HG03469 (cell line): ENCODE measurements around the gene BBLN.

Source experiments
- ATAC-seq: cut with Tn5 transposase; IDR thresholded peaks from one replicate; pipeline ENCODE4 v1.9.1; 2021; ENCODE audit warnings: mild to moderate bottlenecking, moderate library complexity, moderate number of reproducible peaks; ENCODE audit not compliant: unreplicated experiment

The BBLN gene

GRCh38 chr9:128144239-128145181 is 15.6 kb upstream of the BBLN start:
- ATAC-seq = no peak

GRCh38 chr9:128145536-128145935 is 14.5 kb upstream of the BBLN start:
- ATAC-seq = no peak

- ATAC-seq = no peak
These were observed 14.1 kb upstream of the BBLN start for GRCh38 chr9:128145951-128146351.

- ATAC-seq = no peak
These were observed 13.4 kb upstream of the BBLN start for GRCh38 chr9:128146591-128147120.

DNA sequence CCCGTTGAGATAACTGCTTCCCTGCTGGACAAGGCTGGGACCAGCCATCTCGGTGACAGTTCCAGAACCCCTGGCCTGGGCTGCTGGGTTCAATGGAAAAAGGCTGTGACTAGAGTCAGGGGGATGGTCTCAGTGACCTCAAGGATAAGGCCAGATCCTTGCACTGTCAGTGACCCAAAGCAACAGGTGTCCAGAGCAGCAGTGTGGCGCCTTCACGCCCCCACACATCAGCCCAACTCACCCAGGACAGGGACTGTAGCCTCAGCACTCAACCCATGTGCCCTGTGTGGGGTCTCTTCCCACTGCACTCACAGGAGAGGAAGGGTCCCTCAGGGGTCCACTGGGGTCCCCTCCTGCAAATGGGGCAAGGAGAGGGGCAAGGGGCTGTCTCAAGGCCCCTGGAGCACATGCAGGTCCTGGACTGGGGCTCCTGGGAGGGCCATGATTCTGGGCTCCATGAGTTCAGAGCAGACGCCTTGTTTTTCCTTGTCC is 11.5 kb upstream of the BBLN start:
- ATAC-seq = no peak

DNA sequence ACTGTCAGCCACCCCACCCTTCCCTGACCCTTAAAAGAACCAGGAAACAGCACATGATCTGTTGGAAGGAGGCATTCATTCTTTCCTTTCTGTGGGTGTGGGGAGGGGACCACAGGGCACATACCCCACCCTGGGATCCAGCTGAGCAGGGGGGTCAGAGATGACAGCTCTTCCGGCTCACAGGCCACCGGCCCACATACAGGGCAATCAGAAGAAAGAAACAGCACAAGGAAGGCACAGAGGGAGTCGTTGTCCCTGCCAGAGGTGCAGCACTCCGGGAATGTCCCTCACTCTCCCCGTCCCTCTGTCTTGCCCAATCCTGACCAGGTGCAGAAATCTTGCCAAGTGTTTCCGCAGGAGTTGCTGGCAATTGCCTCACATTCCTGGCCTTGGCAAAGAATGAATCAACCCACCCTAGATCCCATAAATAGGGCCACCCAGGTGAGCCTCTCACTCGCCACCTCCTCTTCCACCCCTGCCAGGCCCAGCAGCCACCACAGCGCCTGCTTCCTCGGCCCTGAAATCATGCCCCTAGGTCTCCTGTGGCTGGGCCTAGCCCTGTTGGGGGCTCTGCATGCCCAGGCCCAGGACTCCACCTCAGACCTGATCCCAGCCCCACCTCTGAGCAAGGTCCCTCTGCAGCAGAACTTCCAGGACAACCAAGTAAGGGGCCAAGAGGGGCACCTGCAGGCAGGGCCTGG is 10.9 kb upstream of the BBLN start, which contains the start of gene LCN2:
TSS of gene LCN2 (plus strand) at position 453 of the 701 bp plus-strand sequence. CDS start at position 526, 73 bp downstream.
- no peak for ATAC-seq

- ATAC-seq = no peak
These were observed 10.0 kb upstream of the BBLN start for GRCh38 chr9:128149951-128150593.

DNA sequence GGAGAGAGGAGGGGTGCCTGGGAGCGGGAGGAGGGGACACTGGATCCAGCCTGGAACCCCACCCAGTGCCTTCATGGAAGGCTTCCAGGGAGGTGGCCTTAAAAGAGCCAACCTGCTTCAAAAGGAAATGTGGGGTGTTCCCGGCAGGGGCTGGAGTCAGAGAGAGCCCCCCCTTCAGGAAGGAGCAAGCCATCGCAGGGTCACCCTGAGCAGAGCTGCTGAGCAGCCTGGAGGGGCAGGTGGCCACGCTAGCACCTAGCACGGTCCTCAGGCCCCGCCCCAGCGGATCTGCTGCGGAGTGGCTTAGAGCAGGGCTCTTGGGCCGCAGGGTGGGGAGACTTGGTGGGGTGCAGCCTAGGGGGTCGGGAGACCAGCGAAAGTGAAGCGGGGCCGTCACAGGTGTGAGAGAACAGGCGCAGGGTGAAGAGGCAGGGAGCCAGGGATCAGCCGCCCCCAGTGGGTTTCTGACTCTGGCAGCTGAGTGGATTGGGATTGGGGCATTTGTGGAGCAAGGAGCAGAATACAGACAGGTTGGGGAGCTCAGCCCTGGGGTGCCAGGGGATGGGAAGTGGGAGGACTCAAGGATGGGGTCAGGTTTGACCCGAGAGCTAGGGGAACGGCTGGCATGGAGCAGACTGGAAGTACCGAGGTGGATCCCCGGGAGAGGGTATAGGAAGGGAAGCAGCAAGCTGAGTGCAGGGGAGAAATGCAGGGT is 9.3 kb upstream of the BBLN start:
- ATAC-seq = no peak

GRCh38 chr9:128151309-128152132 is 8.5 kb upstream of the BBLN start:
- no peak for ATAC-seq

- no peak for ATAC-seq
These were observed 7.7 kb upstream of the BBLN start for GRCh38 chr9:128152133-128153059.

DNA sequence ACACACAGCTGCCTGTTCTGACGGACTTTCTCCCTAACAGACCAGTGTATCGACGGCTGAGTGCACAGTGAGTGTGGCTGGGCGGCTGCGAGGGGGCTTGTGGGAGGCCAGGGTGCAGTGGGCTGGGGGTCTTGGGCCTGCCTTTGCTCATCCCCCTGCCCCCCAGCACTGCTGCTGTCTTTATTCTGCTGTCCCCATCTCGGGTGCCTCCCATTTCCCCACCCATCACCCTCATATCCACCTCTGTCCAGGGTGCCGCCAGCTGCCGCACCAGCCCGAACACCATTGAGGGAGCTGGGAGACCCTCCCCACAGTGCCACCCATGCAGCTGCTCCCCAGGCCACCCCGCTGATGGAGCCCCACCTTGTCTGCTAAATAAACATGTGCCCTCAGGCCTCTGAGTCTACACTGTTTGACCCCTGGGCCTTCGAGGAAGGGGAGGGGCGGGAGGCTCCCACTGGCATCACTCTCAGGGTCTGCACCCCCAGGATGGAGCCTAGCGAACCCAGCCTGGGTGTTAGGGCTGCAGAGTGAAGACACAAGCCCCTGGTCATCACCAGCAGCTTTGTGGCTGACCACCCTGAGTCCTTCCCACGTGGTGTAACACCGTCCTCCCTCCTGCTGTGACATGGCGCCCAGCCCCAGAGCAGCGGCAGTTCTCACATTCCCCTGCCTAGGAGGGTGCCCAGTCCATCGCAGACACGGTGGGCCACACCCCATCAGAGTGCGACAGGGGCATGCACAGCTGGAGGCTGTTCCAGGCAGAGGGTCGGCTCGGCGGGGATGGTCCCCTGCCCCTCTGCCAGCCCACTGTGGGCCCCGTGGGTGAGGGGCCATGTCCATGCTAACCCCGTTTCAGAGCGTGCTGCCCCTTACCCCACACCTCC is 6.8 kb upstream of the BBLN start:
- no peak for ATAC-seq

DNA sequence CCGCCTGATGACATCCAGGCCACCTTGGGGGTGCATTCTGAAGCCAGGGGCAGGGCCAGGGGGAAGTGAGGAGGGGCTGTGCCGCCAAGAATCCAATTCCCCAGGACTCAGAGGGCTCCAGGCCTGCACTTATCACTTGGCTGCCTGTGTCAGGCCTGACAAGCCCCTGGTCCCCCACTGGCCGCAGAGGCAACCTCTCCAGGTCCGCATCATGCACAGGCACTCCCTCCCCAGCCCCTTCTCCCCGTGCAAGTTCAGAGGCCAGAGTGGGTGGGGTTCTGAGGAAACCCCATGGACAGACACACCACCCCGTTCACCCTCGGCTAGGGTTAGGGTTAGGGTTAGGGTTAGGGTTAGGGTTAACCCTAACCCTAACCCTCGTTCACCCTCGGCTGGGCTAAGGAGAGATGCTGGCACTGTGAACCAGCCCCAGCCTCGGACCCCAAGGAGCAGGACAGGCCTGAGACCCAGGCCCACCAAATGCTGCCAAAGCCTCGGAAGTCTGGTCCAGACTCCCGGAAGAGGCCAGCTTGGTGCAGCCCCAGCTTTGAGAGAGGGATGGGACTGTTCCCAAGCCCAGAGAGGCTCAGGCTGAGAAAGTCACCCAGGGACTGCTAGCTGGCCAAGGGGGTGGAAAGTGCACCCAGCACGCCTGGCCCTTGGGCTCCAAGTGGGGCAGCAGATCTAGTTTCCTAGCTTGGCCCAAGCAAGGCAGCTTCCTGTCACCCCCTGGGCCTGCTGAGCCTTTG is 5.9 kb upstream of the BBLN start:
- ATAC-seq = no peak

DNA sequence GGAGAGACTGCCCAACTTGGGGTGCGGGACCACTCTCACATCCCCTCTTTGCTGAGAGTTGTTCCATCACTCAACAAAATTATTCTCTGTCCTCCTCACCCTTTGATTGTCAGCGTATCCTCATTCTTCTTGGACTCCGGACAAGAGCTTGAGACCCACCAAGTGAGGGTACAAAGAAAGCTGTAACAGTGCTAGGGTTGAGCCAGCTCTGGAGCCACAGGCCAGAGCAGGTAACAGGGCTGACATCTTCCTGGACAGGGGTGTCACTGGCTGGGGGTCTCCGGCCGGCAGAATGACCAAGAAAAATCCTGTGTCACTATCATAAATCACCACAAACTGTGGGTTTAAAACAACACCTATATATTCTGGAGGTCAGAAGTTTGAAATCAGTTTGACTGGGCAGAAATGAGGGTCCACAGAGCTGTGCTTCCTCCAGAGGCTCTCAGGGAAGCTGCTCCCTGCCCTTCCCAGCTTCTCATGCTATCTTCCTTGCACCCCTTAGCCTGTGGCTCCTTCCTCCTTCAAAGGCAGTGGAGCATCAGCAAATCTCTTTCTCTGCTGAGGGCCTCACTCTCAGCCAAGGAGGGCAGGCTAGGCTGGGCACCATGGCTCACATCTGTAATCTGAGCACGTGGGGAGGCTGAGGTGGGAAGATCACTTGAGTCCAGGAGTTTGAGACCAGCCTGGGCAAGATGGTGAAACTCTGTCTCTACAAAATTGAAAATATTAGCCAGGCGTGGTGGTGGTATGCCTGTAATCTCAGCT is 4.1 kb upstream of the BBLN start:
- no peak for ATAC-seq

- ATAC-seq = no peak
These were observed 612 bp upstream of the BBLN start for GRCh38 chr9:128159522-128159783.

DNA sequence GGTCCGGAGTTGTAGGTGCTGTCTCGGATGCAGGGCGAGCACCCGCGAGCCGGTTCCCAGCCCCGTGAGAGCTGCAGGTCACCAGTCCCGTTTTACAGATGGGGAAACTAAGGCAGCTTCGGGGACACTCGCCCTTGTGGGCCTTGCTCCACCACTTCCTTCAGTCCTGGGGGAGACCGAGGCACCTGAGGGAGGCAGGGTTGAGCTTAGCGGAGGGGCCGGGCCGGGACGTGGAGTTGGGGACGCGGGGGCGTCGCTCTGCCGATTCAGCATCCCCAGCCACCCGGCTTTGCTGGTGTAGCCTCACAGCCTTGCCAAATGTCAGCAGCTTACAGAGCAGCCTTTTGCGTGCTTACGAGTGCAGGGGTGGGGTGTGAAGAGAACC is 530 bp downstream of the BBLN start:
- no peak for ATAC-seq

- ATAC-seq = no peak
These were observed 1.3 kb downstream of the BBLN start for GRCh38 chr9:128161215-128161902.
